ENCODE results near the gene ASTE1.
"Not testable (repeated sequence)": the region's sequence is repeated elsewhere in the genome, so short reads cannot be mapped to it uniquely, and the experiment has no call there.

The ASTE1 gene

DNA sequence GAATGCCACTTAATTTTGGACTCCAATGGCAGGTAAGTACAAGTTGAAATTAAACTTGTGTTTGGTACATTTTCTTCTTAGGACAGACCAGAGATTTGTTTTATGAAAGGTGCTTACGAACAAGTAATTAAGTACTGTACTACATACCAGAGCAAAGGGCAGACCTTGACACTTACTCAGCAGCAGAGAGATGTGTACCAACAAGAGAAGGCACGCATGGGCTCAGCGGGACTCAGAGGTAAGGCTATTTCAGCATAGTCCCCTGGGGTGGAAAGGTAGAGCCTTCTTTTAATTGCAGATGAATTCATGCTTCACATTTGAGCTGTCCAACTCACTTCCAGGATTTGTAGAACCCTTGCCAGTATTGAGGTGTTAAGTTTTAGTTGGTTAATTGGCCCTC, 51.4 kb downstream of the ASTE1 start:
- Histone ChIP-seq H3K27me3 (ENCODE audit: control insufficient read depth, insufficient read depth, low read length) (no peaks in the 10 kb centered on the region), H3K36me3 (ENCODE audit: control insufficient read depth, insufficient read depth, low read length) (peaks cover 30% of the 10 kb centered on the region), H3K9me3 (ENCODE audit: control insufficient read depth, insufficient read depth, low read depth, low read length) (no peaks in the 10 kb centered on the region), H3K27ac (ENCODE audit: low read depth, low read length) (no peak overlapping the region), H3K4me1 (ENCODE audit: control insufficient read depth, insufficient read depth, low read length) (no peaks in the 10 kb centered on the region), H3K4me3 (ENCODE audit: low read depth, low read length) (no peak overlapping the region), H3K9ac (ENCODE audit: low read length) (no peak overlapping the region)

GRCh38 chr3:130974201-130974600, 52.4 kb downstream of the ASTE1 start:
- no peaks in the 10 kb centered on the region for H3K4me1 ChIP-seq (ENCODE audit: control insufficient read depth, insufficient read depth, low read length)
- H3K4me3 ChIP-seq (ENCODE audit: low read depth, low read length): no peak overlapping the region
- H3K9ac ChIP-seq (ENCODE audit: low read length): no peak overlapping the region
- H3K9me3 ChIP-seq (ENCODE audit: control insufficient read depth, insufficient read depth, low read depth, low read length): no peaks in the 10 kb centered on the region
- H3K27me3 ChIP-seq (ENCODE audit: control insufficient read depth, insufficient read depth, low read length): no peaks in the 10 kb centered on the region
- H3K27ac ChIP-seq (ENCODE audit: low read depth, low read length): no peak overlapping the region
- H3K36me3 ChIP-seq (ENCODE audit: control insufficient read depth, insufficient read depth, low read length): peaks cover 36% of the 10 kb centered on the region

DNA sequence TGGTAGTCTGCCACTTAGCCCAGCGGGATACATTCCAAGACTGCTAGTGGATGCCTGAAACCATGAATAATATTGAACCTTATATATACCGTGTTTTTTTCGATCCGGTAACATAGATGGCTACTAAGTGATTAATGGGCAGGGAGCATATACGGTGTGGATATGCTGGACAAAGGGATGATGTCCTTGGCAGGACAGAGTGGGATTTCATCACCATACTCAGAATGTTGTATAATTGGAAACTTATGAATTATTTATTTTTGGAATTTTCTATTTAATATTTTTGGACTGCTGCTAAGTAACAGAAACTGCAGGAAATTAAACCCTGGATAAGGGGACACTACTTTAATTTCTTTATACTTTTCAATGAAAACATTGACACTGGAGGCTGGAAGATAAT, 53.2 kb downstream of the ASTE1 start:
- no peaks in the 10 kb centered on the region for H3K9me3 ChIP-seq (ENCODE audit: control insufficient read depth, insufficient read depth, low read depth, low read length)
- H3K9ac ChIP-seq (ENCODE audit: low read length): no peak overlapping the region
- H3K27ac ChIP-seq (ENCODE audit: low read depth, low read length): no peak overlapping the region; the same call in 1 of the 2 replicates
- H3K4me1 ChIP-seq (ENCODE audit: control insufficient read depth, insufficient read depth, low read length): no peaks in the 10 kb centered on the region
- H3K27me3 ChIP-seq (ENCODE audit: control insufficient read depth, insufficient read depth, low read length): no peaks in the 10 kb centered on the region
- no peak overlapping the region for H3K4me3 ChIP-seq (ENCODE audit: low read depth, low read length)
- peaks cover 38% of the 10 kb centered on the region for H3K36me3 ChIP-seq (ENCODE audit: control insufficient read depth, insufficient read depth, low read length)

GRCh38 chr3:130972592-130972991, 54.0 kb downstream of the ASTE1 start:
- H3K36me3 ChIP-seq (ENCODE audit: control insufficient read depth, insufficient read depth, low read length): peaks cover 44% of the 10 kb centered on the region
- H3K27me3 ChIP-seq (ENCODE audit: control insufficient read depth, insufficient read depth, low read length); H3K4me3 ChIP-seq (ENCODE audit: low read depth, low read length); H3K4me1 ChIP-seq (ENCODE audit: control insufficient read depth, insufficient read depth, low read length); H3K9ac ChIP-seq (ENCODE audit: low read length); H3K27ac ChIP-seq (ENCODE audit: low read depth, low read length); H3K9me3 ChIP-seq (ENCODE audit: control insufficient read depth, insufficient read depth, low read depth, low read length): not testable (repeated sequence)

- H3K4me3 ChIP-seq (ENCODE audit: low read depth, low read length): no peak overlapping the region
- no peak overlapping the region for H3K9ac ChIP-seq (ENCODE audit: low read length)
- H3K36me3 ChIP-seq (ENCODE audit: control insufficient read depth, insufficient read depth, low read length): peaks cover 52% of the 10 kb centered on the region
- H3K27me3 ChIP-seq (ENCODE audit: control insufficient read depth, insufficient read depth, low read length): no peaks in the 10 kb centered on the region
- H3K27ac ChIP-seq (ENCODE audit: low read depth, low read length): no peak overlapping the region
- no peaks in the 10 kb centered on the region for H3K4me1 ChIP-seq (ENCODE audit: control insufficient read depth, insufficient read depth, low read length)
- no peaks in the 10 kb centered on the region for H3K9me3 ChIP-seq (ENCODE audit: control insufficient read depth, insufficient read depth, low read depth, low read length)
Observed at GRCh38 chr3:130971208-130971607, 55.4 kb downstream of the ASTE1 start.

- Histone ChIP-seq H3K4me1 (ENCODE audit: control insufficient read depth, insufficient read depth, low read length) (no peaks in the 10 kb centered on the region), H3K4me3 (ENCODE audit: low read depth, low read length) (no peak overlapping the region), H3K36me3 (ENCODE audit: control insufficient read depth, insufficient read depth, low read length) (peaks cover 52% of the 10 kb centered on the region), H3K9ac (ENCODE audit: low read length) (no peak overlapping the region), H3K9me3 (ENCODE audit: control insufficient read depth, insufficient read depth, low read depth, low read length) (no peaks in the 10 kb centered on the region), H3K27ac (ENCODE audit: low read depth, low read length) (no peak overlapping the region), H3K27me3 (ENCODE audit: control insufficient read depth, insufficient read depth, low read length) (no peaks in the 10 kb centered on the region)
Observed at GRCh38 chr3:130969621-130970020, 57.0 kb downstream of the ASTE1 start.

GRCh38 chr3:130968221-130968620, 58.4 kb downstream of the ASTE1 start:
- no peak overlapping the region for H3K9ac ChIP-seq (ENCODE audit: low read length)
- H3K4me1 ChIP-seq (ENCODE audit: control insufficient read depth, insufficient read depth, low read length): peaks cover 3% of the 10 kb centered on the region; the same call in 1 of the 2 replicates
- no peak overlapping the region for H3K4me3 ChIP-seq (ENCODE audit: low read depth, low read length)
- H3K9me3 ChIP-seq (ENCODE audit: control insufficient read depth, insufficient read depth, low read depth, low read length): no peaks in the 10 kb centered on the region
- H3K27me3 ChIP-seq (ENCODE audit: control insufficient read depth, insufficient read depth, low read length): no peaks in the 10 kb centered on the region
- H3K27ac ChIP-seq (ENCODE audit: low read depth, low read length): no peak overlapping the region
- peaks cover 48% of the 10 kb centered on the region for H3K36me3 ChIP-seq (ENCODE audit: control insufficient read depth, insufficient read depth, low read length)

GRCh38 chr3:130967281-130967680, 59.3 kb downstream of the ASTE1 start:
- no peak overlapping the region for H3K9ac ChIP-seq (ENCODE audit: low read length)
- no peak overlapping the region for H3K4me3 ChIP-seq (ENCODE audit: low read depth, low read length)
- no peaks in the 10 kb centered on the region for H3K27me3 ChIP-seq (ENCODE audit: control insufficient read depth, insufficient read depth, low read length)
- peaks cover 5% of the 10 kb centered on the region; the same call in 1 of the 2 replicates for H3K4me1 ChIP-seq (ENCODE audit: control insufficient read depth, insufficient read depth, low read length)
- peaks cover 48% of the 10 kb centered on the region for H3K36me3 ChIP-seq (ENCODE audit: control insufficient read depth, insufficient read depth, low read length)
- no peaks in the 10 kb centered on the region for H3K9me3 ChIP-seq (ENCODE audit: control insufficient read depth, insufficient read depth, low read depth, low read length)
- no peak overlapping the region for H3K27ac ChIP-seq (ENCODE audit: low read depth, low read length)

DNA sequence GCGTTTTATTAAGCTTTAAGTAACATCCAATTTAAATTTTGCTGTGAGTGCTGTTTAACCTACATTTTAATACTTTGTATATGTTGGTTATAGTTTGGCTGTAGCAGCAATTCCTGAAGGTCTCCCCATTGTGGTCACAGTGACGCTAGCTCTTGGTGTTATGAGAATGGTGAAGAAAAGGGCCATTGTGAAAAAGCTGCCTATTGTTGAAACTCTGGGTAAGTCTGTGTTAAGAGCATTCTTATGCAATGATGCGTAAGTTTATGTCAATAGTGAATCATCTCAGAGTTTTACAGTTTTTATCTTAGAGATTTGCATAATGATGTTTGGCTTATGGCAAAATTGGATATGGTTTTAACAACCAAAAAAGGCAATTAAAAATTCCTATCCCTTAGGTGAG, 62.7 kb downstream of the ASTE1 start:
- H3K9ac ChIP-seq (ENCODE audit: low read length): no peak overlapping the region
- H3K4me3 ChIP-seq (ENCODE audit: low read depth, low read length): no peak overlapping the region
- H3K9me3 ChIP-seq (ENCODE audit: control insufficient read depth, insufficient read depth, low read depth, low read length): no peaks in the 10 kb centered on the region
- peaks cover 5% of the 10 kb centered on the region; the same call in 1 of the 2 replicates for H3K4me1 ChIP-seq (ENCODE audit: control insufficient read depth, insufficient read depth, low read length)
- peaks cover 41% of the 10 kb centered on the region for H3K36me3 ChIP-seq (ENCODE audit: control insufficient read depth, insufficient read depth, low read length)
- H3K27me3 ChIP-seq (ENCODE audit: control insufficient read depth, insufficient read depth, low read length): no peaks in the 10 kb centered on the region
- H3K27ac ChIP-seq (ENCODE audit: low read depth, low read length): peak overlapping the region; percentile 48

Data from HUES6 (cell line).